PC-3 (cell line): ENCODE data around the gene ZBTB7A. TPM values are rescaled to one million over a fixed set of nuclear protein-coding genes. Genes with fewer than 3 reads are reported as not detected.

Experiments used
- ATAC-seq: fragments of 200-7000 bp; cut with Tn5 transposase; 2 replicates; pipeline ENCODE4 v1.9.1; 2020; ENCODE audit warnings: mild to moderate bottlenecking, moderate library complexity
- BruUV-seq: library from RNA; stranded (reverse); fragments of 400-500 nt; replicated peaks from 2 replicates; lab custom pipeline; 2021; lab: Mats Ljungman, UMichigan
- CTCF ChIA-PET: fragments of 300-600 bp; sonication (Branson Sonifier 250); formaldehyde crosslinking; loops from one replicate; lab custom pipeline; 2022; ENCODE audit warnings: antibody characterized with exemption; lab: Charles Lee
- POLR2A ChIA-PET: fragments of 300-600 bp; sonication (Branson Sonifier 250); formaldehyde crosslinking; loops from one replicate; lab custom pipeline; 2022; ENCODE audit warnings: antibody characterized with exemption; ENCODE audit not compliant: unreplicated experiment; lab: Charles Lee
- DNase-seq: peaks from one replicate; pipeline ENCODE4 v3.0.0-alpha.2; 2015
- H2AFZ ChIP-seq: fragments of 300-600 bp; sonication (generic); 2 replicates; pipeline ENCODE4 v1.6.0; 2016; ENCODE audit warnings: antibody characterized with exemption, low read length
- H3F3A ChIP-seq: fragments of 300-600 bp; sonication (generic); one replicate; pipeline ENCODE4 v1.6.0; 2017; ENCODE audit warnings: antibody characterized with exemption, low read length, control low read depth, mild to moderate bottlenecking; ENCODE audit not compliant: unreplicated experiment
- H3K27ac ChIP-seq: fragments of 300-600 bp; sonication (generic); 2 replicates; pipeline ENCODE4 v1.5.1; 2016; ENCODE audit warnings: mild to moderate bottlenecking, low read length
- H3K27me3 ChIP-seq: fragments of 300-600 bp; sonication (generic); 2 replicates; pipeline ENCODE4 v1.6.1; 2016; ENCODE audit warnings: low read length, mixed read lengths
- H3K36me3 ChIP-seq: fragments of 300-600 bp; sonication (generic); 2 replicates; pipeline ENCODE4 v1.6.1; 2016; ENCODE audit warnings: low read depth, mixed run types, low read length, mixed read lengths
- H3K4me1 ChIP-seq: fragments of 300-600 bp; sonication (generic); 2 replicates; pipeline ENCODE4 v1.5.1; 2016; ENCODE audit warnings: low read length; ENCODE audit not compliant: insufficient read depth
- H3K4me2 ChIP-seq: fragments of 300-600 bp; sonication (generic); 2 replicates; pipeline ENCODE4 v1.6.0; 2016; ENCODE audit warnings: low read length
- H3K4me3 ChIP-seq: fragments of 300-600 bp; sonication (generic); 2 replicates; pipeline ENCODE4 v1.5.1; 2016; ENCODE audit warnings: mild to moderate bottlenecking, low read length, mixed read lengths
- H3K79me2 ChIP-seq: fragments of 300-600 bp; sonication (generic); 2 replicates; pipeline ENCODE4 v1.6.1; 2017; ENCODE audit warnings: low read length, mixed read lengths
- H3K9ac ChIP-seq: fragments of 300-600 bp; sonication (generic); 2 replicates; pipeline ENCODE4 v1.6.0; 2016; ENCODE audit warnings: mild to moderate bottlenecking, low read length
- H3K9me2 ChIP-seq: fragments of 300-600 bp; sonication (generic); replicated peaks from 2 replicates; pipeline ENCODE4 v1.6.1; 2016; ENCODE audit warnings: mixed run types, low read length, mixed read lengths
- H3K9me3 ChIP-seq: fragments of 300-600 bp; sonication (generic); 2 replicates; pipeline ENCODE4 v1.6.1; 2016; ENCODE audit warnings: low read length, mixed read lengths
- H4K20me1 ChIP-seq: fragments of 300-600 bp; sonication (generic); 2 replicates; pipeline ENCODE4 v1.6.1; 2016; ENCODE audit warnings: low read length, mixed read lengths
- EZH2 ChIP-seq: fragments of 300-600 bp; sonication (generic); IDR thresholded peaks from one replicate; pipeline ENCODE4 v1.6.1; 2017; ENCODE audit warnings: antibody characterized with exemption, mild to moderate bottlenecking, low read length; ENCODE audit not compliant: unreplicated experiment
- EZH2phosphoT487 ChIP-seq: fragments of 300-600 bp; sonication (generic); IDR thresholded peaks from 2 replicates; pipeline ENCODE4 v1.6.1; 2018; ENCODE audit warnings: mild to moderate bottlenecking, antibody characterized with exemption, low read length, borderline replicate concordance
- intact Hi-C: fragments of 100-400 bp; cut with micrococcal nuclease; formaldehyde crosslinking; loops from 2 replicates; pipeline ENCODE4 v1.9.0; 2023
- total RNA-seq: library from RNA; depleted of rRNA; stranded (reverse); fragments of >200 nt; gene quantifications from 2 replicates; pipeline ENCODE4 v1.2.3, GENCODE V29; 2014
- TF ChIP-seq, protein P1 (sequence below): fragments of 300-600 bp; sonication (generic); conservative IDR thresholded peaks from 2 replicates; pipeline ENCODE4 v1.5.1; 2017; ENCODE audit warnings: antibody characterized with exemption, low read depth, mild to moderate bottlenecking, low read length

The ZBTB7A gene
- total RNA-seq, 1 experiment from 2014 or later = 16.7 TPM

GRCh38 chr19:4067396-4068046, 822 bp upstream of the ZBTB7A start:
- H3K4me2 ChIP-seq = peak overlapping the region; percentile 82
- TF ChIP-seq EZH2 (no peak), EZH2phosphoT487 (no peak)
- TF ChIP-seq, protein P1, sequence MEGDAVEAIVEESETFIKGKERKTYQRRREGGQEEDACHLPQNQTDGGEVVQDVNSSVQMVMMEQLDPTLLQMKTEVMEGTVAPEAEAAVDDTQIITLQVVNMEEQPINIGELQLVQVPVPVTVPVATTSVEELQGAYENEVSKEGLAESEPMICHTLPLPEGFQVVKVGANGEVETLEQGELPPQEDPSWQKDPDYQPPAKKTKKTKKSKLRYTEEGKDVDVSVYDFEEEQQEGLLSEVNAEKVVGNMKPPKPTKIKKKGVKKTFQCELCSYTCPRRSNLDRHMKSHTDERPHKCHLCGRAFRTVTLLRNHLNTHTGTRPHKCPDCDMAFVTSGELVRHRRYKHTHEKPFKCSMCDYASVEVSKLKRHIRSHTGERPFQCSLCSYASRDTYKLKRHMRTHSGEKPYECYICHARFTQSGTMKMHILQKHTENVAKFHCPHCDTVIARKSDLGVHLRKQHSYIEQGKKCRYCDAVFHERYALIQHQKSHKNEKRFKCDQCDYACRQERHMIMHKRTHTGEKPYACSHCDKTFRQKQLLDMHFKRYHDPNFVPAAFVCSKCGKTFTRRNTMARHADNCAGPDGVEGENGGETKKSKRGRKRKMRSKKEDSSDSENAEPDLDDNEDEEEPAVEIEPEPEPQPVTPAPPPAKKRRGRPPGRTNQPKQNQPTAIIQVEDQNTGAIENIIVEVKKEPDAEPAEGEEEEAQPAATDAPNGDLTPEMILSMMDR = no peak
- H3K9me3 ChIP-seq = no peaks in the 10 kb centered on the region
- H4K20me1 ChIP-seq = peaks cover 13% of the 10 kb centered on the region; the same call in 1 of the 2 replicates
- intact Hi-C loops = no loop called here
- no peaks in the 10 kb centered on the region for H3F3A ChIP-seq
- ChIA-PET POLR2A (no interaction called here), CTCF (no interaction called here)
- H3K36me3 ChIP-seq = no peaks in the 10 kb centered on the region
- no peak overlapping the region for H3K27ac ChIP-seq
- H3K4me3 ChIP-seq = peak overlapping the region; percentile 76
- ATAC-seq (no peak), DNase-seq (no peak)
- peaks cover 26% of the 10 kb centered on the region for H3K79me2 ChIP-seq
- BruUV-seq = no TSS peak
- H2AFZ ChIP-seq = peak overlapping the region; percentile 76; the same call in 1 of the 2 replicates
- peak overlapping the region; percentile 37; the same call in 1 of the 2 replicates for H3K9ac ChIP-seq
- H3K4me1 ChIP-seq = peaks cover 11% of the 10 kb centered on the region
- H3K27me3 ChIP-seq = no peaks in the 10 kb centered on the region
- no peaks in the 10 kb centered on the region for H3K9me2 ChIP-seq

GRCh38 chr19:4066176-4066606, 508 bp downstream of the ZBTB7A start:
- Histone ChIP-seq H3F3A (no peaks in the 10 kb centered on the region), H3K4me2 (peak overlapping the region; percentile 78), H3K9me2 (no peaks in the 10 kb centered on the region), H3K79me2 (peaks cover 39% of the 10 kb centered on the region), H3K4me1 (peaks cover 24% of the 10 kb centered on the region), H3K9ac (peak overlapping the region; percentile 55; the same call in 1 of the 2 replicates), H3K27me3 (no peaks in the 10 kb centered on the region), H3K9me3 (no peaks in the 10 kb centered on the region), H2AFZ (peak overlapping the region; percentile 30; the same call in 1 of the 2 replicates), H3K27ac (no peak overlapping the region), H3K4me3 (peak overlapping the region; percentile 76), H3K36me3 (no peaks in the 10 kb centered on the region), H4K20me1 (peaks cover 18% of the 10 kb centered on the region; the same call in 1 of the 2 replicates)
- ATAC-seq (no peak), DNase-seq (no peak)
- BruUV-seq = no TSS peak
- no peak for TF ChIP-seq EZH2phosphoT487
- TF ChIP-seq, protein P1 = no peak
- no peak for TF ChIP-seq EZH2
- POLR2A ChIA-PET = interaction anchor here (0.6 kb wide), 1 partner anchor 14 kb away, joined by 4 read pairs; no protein-coding TSS in a partner anchor
- intact Hi-C loops = no loop called here
- CTCF ChIA-PET = no interaction called here
